HEK293 (cell line): ENCODE results near the gene SOAT2.

Source experiments
- CTCF ChIP-seq: fragments of 450-650 bp; formaldehyde crosslinking; IDR thresholded peaks from 2 replicates; pipeline ENCODE4 v1.5.1; 2016; ENCODE audit warnings: missing biosample characterization, missing genetic modification characterization
- FEZF1 ChIP-seq: fragments of 450-650 bp; formaldehyde crosslinking; IDR thresholded peaks from 2 replicates; pipeline ENCODE4 v1.5.1; 2016; ENCODE audit warnings: missing biosample characterization, missing genetic modification characterization
- GFI1B ChIP-seq: fragments of 450-650 bp; formaldehyde crosslinking; IDR thresholded peaks from 2 replicates; pipeline ENCODE4 v1.5.1; 2016; ENCODE audit warnings: missing biosample characterization, missing genetic modification characterization
- GLI2 ChIP-seq: fragments of 450-650 bp; formaldehyde crosslinking; IDR thresholded peaks from 2 replicates; pipeline ENCODE4; 2017; ENCODE audit warnings: missing biosample characterization, missing genetic modification characterization, low read depth, borderline replicate concordance
- GLIS2 ChIP-seq: fragments of 450-650 bp; formaldehyde crosslinking; IDR thresholded peaks from 2 replicates; pipeline ENCODE4 v1.5.1; 2016; ENCODE audit warnings: missing biosample characterization, missing genetic modification characterization
- PRDM10 ChIP-seq: fragments of 450-650 bp; formaldehyde crosslinking; IDR thresholded peaks from 2 replicates; pipeline ENCODE4 v1.5.1; 2016; ENCODE audit warnings: missing biosample characterization, missing genetic modification characterization
- TCF7L2 ChIP-seq: IDR thresholded peaks from 2 replicates; pipeline ENCODE4 v1.6.1; 2011; ENCODE audit warnings: low read depth, mild to moderate bottlenecking, inconsistent platforms, low read length, moderate library complexity, borderline replicate concordance
- ZBTB48 ChIP-seq: fragments of 450-650 bp; formaldehyde crosslinking; IDR thresholded peaks from 2 replicates; pipeline ENCODE4 v1.5.1; 2016; ENCODE audit warnings: missing biosample characterization, missing genetic modification characterization
- ZBTB7A ChIP-seq: fragments of 450-650 bp; formaldehyde crosslinking; IDR thresholded peaks from 2 replicates; pipeline ENCODE4 v1.5.1; 2016; ENCODE audit warnings: low read depth, missing biosample characterization, missing genetic modification characterization
- ZFHX2 ChIP-seq: fragments of 450-650 bp; formaldehyde crosslinking; conservative IDR thresholded peaks from 2 replicates; pipeline ENCODE4 v1.5.1; 2016; ENCODE audit warnings: missing biosample characterization, missing genetic modification characterization
- ZFP37 ChIP-seq: fragments of 450-650 bp; formaldehyde crosslinking; IDR thresholded peaks from 2 replicates; pipeline ENCODE4 v1.5.1; 2016; ENCODE audit warnings: missing biosample characterization, missing genetic modification characterization
- ZFP69B ChIP-seq: fragments of 450-650 bp; formaldehyde crosslinking; IDR thresholded peaks from 2 replicates; pipeline ENCODE4 v1.5.1; 2016; ENCODE audit warnings: missing biosample characterization, missing genetic modification characterization
- ZNF10 ChIP-seq: fragments of 450-650 bp; formaldehyde crosslinking; IDR thresholded peaks from 2 replicates; pipeline ENCODE4 v1.5.1; 2017; ENCODE audit warnings: missing biosample characterization, missing genetic modification characterization
- ZNF132 ChIP-seq: fragments of 450-650 bp; formaldehyde crosslinking; IDR thresholded peaks from 2 replicates; pipeline ENCODE4 v1.5.1; 2017; ENCODE audit warnings: missing biosample characterization, missing genetic modification characterization, borderline replicate concordance
- ZNF174 ChIP-seq: fragments of 450-650 bp; formaldehyde crosslinking; IDR thresholded peaks from 2 replicates; pipeline ENCODE4 v1.5.0; 2017; ENCODE audit warnings: missing biosample characterization, mild to moderate bottlenecking, missing genetic modification characterization
- ZNF175 ChIP-seq: fragments of 450-650 bp; formaldehyde crosslinking; IDR thresholded peaks from 2 replicates; pipeline ENCODE4 v1.5.1; 2016; ENCODE audit warnings: missing biosample characterization, missing genetic modification characterization
- ZNF2 ChIP-seq: fragments of 450-650 bp; formaldehyde crosslinking; IDR thresholded peaks from 2 replicates; pipeline ENCODE4 v1.5.1; 2016; ENCODE audit warnings: missing biosample characterization, missing genetic modification characterization
- ZNF366 ChIP-seq: fragments of 450-650 bp; formaldehyde crosslinking; conservative IDR thresholded peaks from 2 replicates; pipeline ENCODE4 v1.5.1; 2016; ENCODE audit warnings: missing biosample characterization, missing genetic modification characterization
- ZNF37A ChIP-seq: fragments of 450-650 bp; IDR thresholded peaks from 2 replicates; pipeline ENCODE4 v1.5.1; 2018; ENCODE audit warnings: missing biosample characterization, missing genetic modification characterization
- ZNF433 ChIP-seq: fragments of 450-650 bp; formaldehyde crosslinking; IDR thresholded peaks from 2 replicates; pipeline ENCODE4 v1.5.1; 2016; ENCODE audit warnings: missing biosample characterization, missing genetic modification characterization, low read depth
- ZNF521 ChIP-seq: fragments of 450-650 bp; formaldehyde crosslinking; IDR thresholded peaks from 2 replicates; pipeline ENCODE4 v1.5.1; 2017; ENCODE audit warnings: missing biosample characterization, mild to moderate bottlenecking, missing genetic modification characterization
- ZNF529 ChIP-seq: fragments of 450-650 bp; formaldehyde crosslinking; IDR thresholded peaks from 2 replicates; pipeline ENCODE4 v1.5.1; 2017; ENCODE audit warnings: missing genetic modification characterization, missing biosample characterization; ENCODE audit not compliant: insufficient replicate concordance
- ZNF530 ChIP-seq: fragments of 450-650 bp; formaldehyde crosslinking; IDR thresholded peaks from 2 replicates; pipeline ENCODE4 v1.5.1; 2016; ENCODE audit warnings: low read depth, missing biosample characterization, missing genetic modification characterization
- ZNF585B ChIP-seq: fragments of 450-650 bp; formaldehyde crosslinking; IDR thresholded peaks from 2 replicates; pipeline ENCODE4 v1.5.1; 2016; ENCODE audit warnings: missing biosample characterization, missing genetic modification characterization
- ZNF623 ChIP-seq: fragments of 450-650 bp; formaldehyde crosslinking; IDR thresholded peaks from 2 replicates; pipeline ENCODE4 v1.5.1; 2016; ENCODE audit warnings: missing biosample characterization, missing genetic modification characterization
- ZNF664 ChIP-seq: fragments of 450-650 bp; formaldehyde crosslinking; IDR thresholded peaks from 2 replicates; pipeline ENCODE4 v1.5.1; 2016; ENCODE audit warnings: missing biosample characterization, missing genetic modification characterization
- ZNF747 ChIP-seq: fragments of 450-650 bp; formaldehyde crosslinking; IDR thresholded peaks from 2 replicates; pipeline ENCODE4 v1.5.1; 2016; ENCODE audit warnings: missing biosample characterization, missing genetic modification characterization
- ZNF768 ChIP-seq: fragments of 450-650 bp; formaldehyde crosslinking; IDR thresholded peaks from 2 replicates; pipeline ENCODE4 v1.5.1; 2018; ENCODE audit warnings: missing biosample characterization, mild to moderate bottlenecking, missing genetic modification characterization
- ZNF777 ChIP-seq: fragments of 450-650 bp; formaldehyde crosslinking; IDR thresholded peaks from 2 replicates; pipeline ENCODE4 v1.5.1; 2017; ENCODE audit warnings: missing biosample characterization, missing genetic modification characterization, borderline replicate concordance
- ZNF792 ChIP-seq: fragments of 450-650 bp; formaldehyde crosslinking; IDR thresholded peaks from 2 replicates; pipeline ENCODE4 v1.5.1; 2016; ENCODE audit warnings: missing biosample characterization, missing genetic modification characterization
- TF ChIP-seq, protein P1 (sequence below): fragments of 450-650 bp; formaldehyde crosslinking; IDR thresholded peaks from 2 replicates; pipeline ENCODE4 v1.5.1; 2016; ENCODE audit warnings: missing biosample characterization, missing genetic modification characterization, borderline replicate concordance
- TF ChIP-seq, protein P2 (sequence below): fragments of 450-650 bp; formaldehyde crosslinking; IDR thresholded peaks from 2 replicates; pipeline ENCODE4 v1.5.1; 2016; ENCODE audit warnings: missing biosample characterization, missing genetic modification characterization, borderline replicate concordance

SOAT2 gene

DNA sequence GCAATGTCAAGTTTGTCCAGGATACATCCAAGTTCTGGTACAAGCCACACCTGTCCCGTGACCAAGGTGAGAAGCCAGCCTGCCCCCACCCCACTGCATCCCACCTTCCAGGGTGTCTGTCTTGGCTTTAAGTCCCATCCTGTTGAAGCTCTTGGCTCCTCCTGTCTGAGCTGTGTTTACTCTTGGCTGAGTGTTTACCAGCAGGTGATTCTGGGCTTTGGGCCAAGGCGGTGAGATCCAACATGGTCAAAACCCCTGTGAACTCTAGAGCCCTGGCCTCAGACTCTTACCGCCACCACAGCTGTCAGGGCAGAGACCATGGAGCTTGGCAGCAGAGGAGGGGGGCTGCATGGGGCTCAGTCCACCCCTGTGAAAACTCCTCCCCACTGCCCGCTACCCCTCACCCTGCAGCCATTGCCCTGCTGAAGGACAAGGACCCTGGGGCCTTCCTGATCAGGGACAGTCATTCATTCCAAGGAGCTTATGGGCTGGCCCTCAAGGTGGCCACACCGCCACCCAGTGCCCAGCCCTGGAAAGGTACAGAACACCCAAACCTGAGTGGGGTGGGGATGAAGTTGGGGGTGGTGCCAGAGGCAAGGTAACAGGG is 41.8 kb upstream of the SOAT2 start (continued):
- TF ChIP-seq ZNF529 (tag by site-specific recombination) (no peak), ZNF792 (tag by site-specific recombination) (no peak), ZNF777 (no peak), ZNF2 (tag by site-specific recombination) (no peak), ZNF366 (tag by site-specific recombination) (no peak), CTCF (tag by site-specific recombination) (peak; percentile 37; the same call in 1 of the 2 replicates), TCF7L2 (no peak), ZNF174 (no peak), ZNF768 (tag by site-specific recombination) (no peak), ZNF521 (tag by site-specific recombination) (no peak), GLI2 (no peak), ZNF747 (tag by site-specific recombination) (no peak), ZNF175 (tag by site-specific recombination) (no peak), PRDM10 (peak; percentile 29), GLIS2 (tag by site-specific recombination) (peak; percentile 15; the same call in 1 of the 2 replicates), ZFP37 (tag by site-specific recombination) (0 out of 2 replicates have a peak, but pooled peaks have one; percentile 34), ZBTB48 (no peak), ZBTB7A (tag by site-specific recombination) (no peak), ZNF623 (no peak), ZNF433 (tag by site-specific recombination) (no peak), ZNF132 (tag by site-specific recombination) (no peak), ZNF664 (tag by site-specific recombination) (no peak), GFI1B (no peak), ZNF585B (tag by site-specific recombination) (no peak), ZFHX2 (tag by site-specific recombination) (no peak), ZNF37A (tag by site-specific recombination) (no peak), ZNF530 (tag by site-specific recombination) (no peak), ZFP69B (tag by site-specific recombination) (no peak), ZNF10 (tag by site-specific recombination) (peak; percentile 41; the same call in 1 of the 2 replicates), FEZF1 (no peak)
- TF ChIP-seq, protein P1, sequence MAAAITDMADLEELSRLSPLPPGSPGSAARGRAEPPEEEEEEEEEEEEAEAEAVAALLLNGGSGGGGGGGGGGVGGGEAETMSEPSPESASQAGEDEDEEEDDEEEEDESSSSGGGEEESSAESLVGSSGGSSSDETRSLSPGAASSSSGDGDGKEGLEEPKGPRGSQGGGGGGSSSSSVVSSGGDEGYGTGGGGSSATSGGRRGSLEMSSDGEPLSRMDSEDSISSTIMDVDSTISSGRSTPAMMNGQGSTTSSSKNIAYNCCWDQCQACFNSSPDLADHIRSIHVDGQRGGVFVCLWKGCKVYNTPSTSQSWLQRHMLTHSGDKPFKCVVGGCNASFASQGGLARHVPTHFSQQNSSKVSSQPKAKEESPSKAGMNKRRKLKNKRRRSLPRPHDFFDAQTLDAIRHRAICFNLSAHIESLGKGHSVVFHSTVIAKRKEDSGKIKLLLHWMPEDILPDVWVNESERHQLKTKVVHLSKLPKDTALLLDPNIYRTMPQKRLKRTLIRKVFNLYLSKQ (tag by site-specific recombination), result no peak
- TF ChIP-seq, protein P2, sequence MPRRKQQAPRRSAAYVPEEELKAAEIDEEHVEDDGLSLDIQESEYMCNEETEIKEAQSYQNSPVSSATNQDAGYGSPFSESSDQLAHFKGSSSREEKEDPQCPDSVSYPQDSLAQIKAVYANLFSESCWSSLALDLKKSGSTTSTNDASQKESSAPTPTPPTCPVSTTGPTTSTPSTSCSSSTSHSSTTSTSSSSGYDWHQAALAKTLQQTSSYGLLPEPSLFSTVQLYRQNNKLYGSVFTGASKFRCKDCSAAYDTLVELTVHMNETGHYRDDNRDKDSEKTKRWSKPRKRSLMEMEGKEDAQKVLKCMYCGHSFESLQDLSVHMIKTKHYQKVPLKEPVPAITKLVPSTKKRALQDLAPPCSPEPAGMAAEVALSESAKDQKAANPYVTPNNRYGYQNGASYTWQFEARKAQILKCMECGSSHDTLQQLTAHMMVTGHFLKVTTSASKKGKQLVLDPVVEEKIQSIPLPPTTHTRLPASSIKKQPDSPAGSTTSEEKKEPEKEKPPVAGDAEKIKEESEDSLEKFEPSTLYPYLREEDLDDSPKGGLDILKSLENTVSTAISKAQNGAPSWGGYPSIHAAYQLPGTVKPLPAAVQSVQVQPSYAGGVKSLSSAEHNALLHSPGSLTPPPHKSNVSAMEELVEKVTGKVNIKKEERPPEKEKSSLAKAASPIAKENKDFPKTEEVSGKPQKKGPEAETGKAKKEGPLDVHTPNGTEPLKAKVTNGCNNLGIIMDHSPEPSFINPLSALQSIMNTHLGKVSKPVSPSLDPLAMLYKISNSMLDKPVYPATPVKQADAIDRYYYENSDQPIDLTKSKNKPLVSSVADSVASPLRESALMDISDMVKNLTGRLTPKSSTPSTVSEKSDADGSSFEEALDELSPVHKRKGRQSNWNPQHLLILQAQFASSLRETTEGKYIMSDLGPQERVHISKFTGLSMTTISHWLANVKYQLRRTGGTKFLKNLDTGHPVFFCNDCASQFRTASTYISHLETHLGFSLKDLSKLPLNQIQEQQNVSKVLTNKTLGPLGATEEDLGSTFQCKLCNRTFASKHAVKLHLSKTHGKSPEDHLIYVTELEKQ (tag by site-specific recombination), result no peak
